RWPE2 (cell line): Measurements from ENCODE around the gene CCDC91.
"Not testable (repeated sequence)": the region's sequence is repeated elsewhere in the genome, so short reads cannot be mapped to it uniquely, and the experiment has no call there.

Experiments used
- ATAC-seq: fragments of 200-7000 bp; cut with Tn5 transposase; 3 replicates; pipeline ENCODE4 v1.9.1; 2021; ENCODE audit warnings: low read depth
- DNase-seq: peaks from one replicate; pipeline ENCODE4 v3.0.0-alpha.2; 2020; ENCODE audit warnings: low spot score
- H3K27ac ChIP-seq: fragments of 450-650 bp; 2 replicates; pipeline ENCODE4 v1.5.1; 2017; ENCODE audit warnings: mild to moderate bottlenecking; ENCODE audit not compliant: poor library complexity, severe bottlenecking
- H3K27me3 ChIP-seq: fragments of 250-450 bp; sonication (Bioruptor Pico); 2 replicates; pipeline ENCODE4 v1.5.1; 2021; ENCODE audit warnings: mild to moderate bottlenecking, moderate library complexity; ENCODE audit not compliant: insufficient read depth, poor library complexity, severe bottlenecking
- H3K36me3 ChIP-seq: fragments of 250-450 bp; sonication (Bioruptor Pico); 2 replicates; pipeline ENCODE4 v1.5.1; 2020; ENCODE audit warnings: low read depth, mild to moderate bottlenecking, moderate library complexity
- H3K4me1 ChIP-seq: fragments of 250-450 bp; sonication (Bioruptor Pico); 2 replicates; pipeline ENCODE4 v1.5.1; 2021; ENCODE audit warnings: mild to moderate bottlenecking, moderate library complexity; ENCODE audit not compliant: insufficient read depth, poor library complexity, severe bottlenecking
- H3K4me3 ChIP-seq: fragments of 250-450 bp; sonication (Bioruptor Pico); 2 replicates; pipeline ENCODE4 v1.5.1; 2021; ENCODE audit warnings: mild to moderate bottlenecking, moderate library complexity; ENCODE audit not compliant: severe bottlenecking
- H3K9me3 ChIP-seq: fragments of 250-450 bp; sonication (Bioruptor Pico); 2 replicates; pipeline ENCODE4 v1.5.1; 2021; ENCODE audit warnings: mild to moderate bottlenecking, moderate library complexity; ENCODE audit not compliant: severe bottlenecking
- TF ChIP-seq, protein P1 (sequence below): fragments of 450-650 bp; IDR thresholded peaks from one replicate; pipeline ENCODE4 v1.5.1; 2017; ENCODE audit warnings: mild to moderate bottlenecking, moderate library complexity; ENCODE audit not compliant: poor library complexity, severe bottlenecking

CCDC91 gene

GRCh38 chr12:28463396-28463795 lies 273.1 kb downstream of the CCDC91 start:
- no peak overlapping the region for H3K27ac ChIP-seq
- H3K27me3 ChIP-seq = no peaks in the 10 kb centered on the region
- DNase-seq = no peak
- H3K4me3 ChIP-seq = no peak overlapping the region
- H3K9me3 ChIP-seq = no peaks in the 10 kb centered on the region
- no peaks in the 10 kb centered on the region for H3K4me1 ChIP-seq
- TF ChIP-seq, protein P1, sequence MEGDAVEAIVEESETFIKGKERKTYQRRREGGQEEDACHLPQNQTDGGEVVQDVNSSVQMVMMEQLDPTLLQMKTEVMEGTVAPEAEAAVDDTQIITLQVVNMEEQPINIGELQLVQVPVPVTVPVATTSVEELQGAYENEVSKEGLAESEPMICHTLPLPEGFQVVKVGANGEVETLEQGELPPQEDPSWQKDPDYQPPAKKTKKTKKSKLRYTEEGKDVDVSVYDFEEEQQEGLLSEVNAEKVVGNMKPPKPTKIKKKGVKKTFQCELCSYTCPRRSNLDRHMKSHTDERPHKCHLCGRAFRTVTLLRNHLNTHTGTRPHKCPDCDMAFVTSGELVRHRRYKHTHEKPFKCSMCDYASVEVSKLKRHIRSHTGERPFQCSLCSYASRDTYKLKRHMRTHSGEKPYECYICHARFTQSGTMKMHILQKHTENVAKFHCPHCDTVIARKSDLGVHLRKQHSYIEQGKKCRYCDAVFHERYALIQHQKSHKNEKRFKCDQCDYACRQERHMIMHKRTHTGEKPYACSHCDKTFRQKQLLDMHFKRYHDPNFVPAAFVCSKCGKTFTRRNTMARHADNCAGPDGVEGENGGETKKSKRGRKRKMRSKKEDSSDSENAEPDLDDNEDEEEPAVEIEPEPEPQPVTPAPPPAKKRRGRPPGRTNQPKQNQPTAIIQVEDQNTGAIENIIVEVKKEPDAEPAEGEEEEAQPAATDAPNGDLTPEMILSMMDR = no peak
- ATAC-seq = no peak
- no peaks in the 10 kb centered on the region for H3K36me3 ChIP-seq

DNA sequence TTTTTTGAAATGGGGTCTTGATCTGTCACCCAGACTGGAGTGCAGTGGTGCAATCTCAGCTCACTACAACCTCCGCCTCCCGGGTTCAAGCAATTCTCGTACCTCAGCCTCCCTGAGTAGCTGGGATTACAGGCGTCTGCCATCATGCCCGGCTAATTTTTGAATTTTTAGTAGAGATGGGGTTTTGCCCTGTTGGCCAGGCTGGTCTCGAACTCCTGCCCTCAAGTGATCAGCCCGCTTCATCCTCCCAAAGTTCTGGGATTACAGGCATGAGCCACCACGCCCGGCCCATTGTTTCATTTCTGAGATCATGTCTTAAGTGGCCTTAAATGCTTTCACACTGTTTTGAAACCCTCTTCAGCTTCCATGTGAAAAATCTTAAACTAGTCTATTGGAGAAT lies 281.5 kb downstream of the CCDC91 start:
- H3K9me3 ChIP-seq, DNase-seq, ATAC-seq: not testable (repeated sequence)

DNA sequence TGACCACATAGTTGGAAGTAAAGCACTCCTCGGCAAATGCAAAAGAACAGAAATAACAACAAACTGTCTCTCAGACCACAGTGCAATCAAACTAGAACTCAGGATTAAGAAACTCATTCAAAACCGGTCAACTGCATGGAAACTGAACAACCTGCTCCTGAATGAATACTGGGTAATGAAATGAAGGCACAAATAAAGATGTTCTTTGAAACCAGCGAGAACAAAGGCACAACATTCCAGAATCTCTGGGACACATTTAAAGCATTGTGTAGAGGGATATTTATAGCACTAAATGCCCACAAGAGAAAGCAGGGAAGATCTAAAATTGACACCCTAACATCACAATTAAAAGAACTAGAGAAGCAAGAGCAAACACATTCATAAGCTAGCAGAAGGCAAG lies 285.9 kb downstream of the CCDC91 start:
- not testable (repeated sequence) for DNase-seq, H3K36me3 ChIP-seq, ATAC-seq, H3K27me3 ChIP-seq, H3K4me3 ChIP-seq, H3K27ac ChIP-seq, H3K4me1 ChIP-seq, H3K9me3 ChIP-seq

More for the DNA sequence above, 281.5 kb downstream of the CCDC91 start:
- not testable (repeated sequence) for H3K36me3 ChIP-seq, H3K4me3 ChIP-seq, H3K27me3 ChIP-seq, H3K27ac ChIP-seq, H3K4me1 ChIP-seq

GRCh38 chr12:28479097-28479496 lies 288.8 kb downstream of the CCDC91 start:
- not testable (repeated sequence) for DNase-seq

GRCh38 chr12:28479683-28480082 lies 289.4 kb downstream of the CCDC91 start:
- Histone ChIP-seq H3K27ac (no peak overlapping the region), H3K4me1 (no peaks in the 10 kb centered on the region), H3K9me3 (no peaks in the 10 kb centered on the region), H3K36me3 (no peaks in the 10 kb centered on the region), H3K4me3 (no peak overlapping the region), H3K27me3 (no peaks in the 10 kb centered on the region)
- no peak for DNase-seq
- TF ChIP-seq, protein P1 = no peak
- no peak for ATAC-seq

More at GRCh38 chr12:28479097-28479496, 288.8 kb downstream of the CCDC91 start:
- H3K4me1 ChIP-seq, H3K9me3 ChIP-seq, ATAC-seq, H3K27ac ChIP-seq, H3K27me3 ChIP-seq, H3K4me3 ChIP-seq, H3K36me3 ChIP-seq: not testable (repeated sequence)

DNA sequence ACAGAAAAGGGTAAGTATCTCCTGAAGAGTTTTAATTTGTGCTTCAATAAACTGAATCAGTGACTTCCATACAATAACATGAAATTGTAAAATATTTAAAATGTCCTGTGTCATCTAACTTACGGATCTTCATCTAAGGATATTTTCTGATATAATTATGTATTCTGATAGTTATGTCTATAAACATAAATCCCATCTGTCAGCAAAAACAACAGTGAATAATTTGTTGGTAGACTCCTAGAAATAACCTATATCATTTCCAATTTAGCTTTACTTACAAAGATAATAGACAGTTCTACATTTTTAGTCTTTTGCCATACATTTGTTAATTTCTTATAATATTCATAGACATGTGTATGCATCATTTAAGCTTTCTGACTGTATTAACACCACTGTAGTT lies 293.9 kb downstream of the CCDC91 start:
- Histone ChIP-seq H3K27me3 (no peaks in the 10 kb centered on the region), H3K9me3 (no peaks in the 10 kb centered on the region), H3K4me3 (no peak overlapping the region), H3K36me3 (no peaks in the 10 kb centered on the region), H3K27ac (no peak overlapping the region), H3K4me1 (no peaks in the 10 kb centered on the region)
- no peak for DNase-seq
- ATAC-seq = no peak
- TF ChIP-seq, protein P1 = no peak
